ENCODE results near the gene PCNT. TPM values are rescaled to one million over a fixed set of nuclear protein-coding genes. Genes with fewer than 3 reads are reported as not detected.

The PCNT gene
- total RNA-seq, 1 donor from 2014 or later = 11.1 TPM

GRCh38 chr21:46329796-46330195 is 5.8 kb downstream of the PCNT start:
- Histone ChIP-seq H3K27me3 (ENCODE audit: control insufficient read depth, insufficient read depth, low read length) (no peaks in the 10 kb centered on the region), H3K4me3 (ENCODE audit: low read depth, low read length) (no peak overlapping the region), H3K36me3 (ENCODE audit: control insufficient read depth, insufficient read depth, low read length) (peaks cover 6% of the 10 kb centered on the region)
- TF ChIP-seq CTCF (IDR thresholded peaks at IDR 0.05; ENCODE audit: insufficient read depth, low read length, severe bottlenecking) = no peak
- no peak for DNase-seq (ENCODE audit: low read depth)
- FAIRE-seq = no peak

- TF ChIP-seq CTCF (IDR thresholded peaks at IDR 0.05; ENCODE audit: insufficient read depth, low read length, severe bottlenecking) = no peak
- Histone ChIP-seq H3K27me3 (ENCODE audit: control insufficient read depth, insufficient read depth, low read length) (no peaks in the 10 kb centered on the region), H3K36me3 (ENCODE audit: control insufficient read depth, insufficient read depth, low read length) (peaks cover 6% of the 10 kb centered on the region), H3K4me3 (ENCODE audit: low read depth, low read length) (no peak overlapping the region)
- DNase-seq (ENCODE audit: low read depth) = no peak
- FAIRE-seq = peak; percentile 91
Measured at GRCh38 chr21:46334351-46335140, 10.6 kb downstream of the PCNT start.

- H3K36me3 ChIP-seq (ENCODE audit: control insufficient read depth, insufficient read depth, low read length) = peaks cover 3% of the 10 kb centered on the region
- no peaks in the 10 kb centered on the region for H3K27me3 ChIP-seq (ENCODE audit: control insufficient read depth, insufficient read depth, low read length)
- no peak overlapping the region for H3K4me3 ChIP-seq (ENCODE audit: low read depth, low read length)
- DNase-seq (ENCODE audit: low read depth) (no peak), FAIRE-seq (no peak)
- TF ChIP-seq CTCF (IDR thresholded peaks at IDR 0.05; ENCODE audit: insufficient read depth, low read length, severe bottlenecking) = no peak
Measured at GRCh38 chr21:46336603-46337002, 12.6 kb downstream of the PCNT start.

DNA sequence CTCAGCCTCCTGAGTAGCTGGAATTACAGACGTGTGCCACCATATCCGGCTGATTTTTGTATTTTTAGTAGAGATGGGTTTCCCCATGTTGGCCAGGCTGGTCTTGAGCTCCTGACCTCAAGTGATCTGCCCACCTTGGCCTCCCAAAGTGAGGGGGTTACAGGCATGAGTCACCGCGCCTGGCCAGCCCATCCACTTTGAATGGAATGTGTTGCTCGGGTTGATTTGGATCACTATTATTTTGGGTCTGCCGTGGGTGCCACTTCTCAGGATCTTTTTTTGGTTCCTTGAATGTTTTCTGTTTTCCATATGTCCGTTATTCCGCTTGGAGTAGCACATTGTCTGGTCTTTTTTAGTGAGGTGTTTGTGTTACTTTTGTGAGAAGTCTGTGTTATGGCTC is 17.0 kb downstream of the PCNT start:
- peaks cover 3% of the 10 kb centered on the region for H3K36me3 ChIP-seq (ENCODE audit: control insufficient read depth, insufficient read depth, low read length)
- no peak for TF ChIP-seq CTCF (IDR thresholded peaks at IDR 0.05; ENCODE audit: insufficient read depth, low read length, severe bottlenecking)
- H3K27me3 ChIP-seq (ENCODE audit: control insufficient read depth, insufficient read depth, low read length) = no peaks in the 10 kb centered on the region
- H3K4me3 ChIP-seq (ENCODE audit: low read depth, low read length) = no peak overlapping the region
- no peak for FAIRE-seq
- no peak for DNase-seq (ENCODE audit: low read depth)

DNA sequence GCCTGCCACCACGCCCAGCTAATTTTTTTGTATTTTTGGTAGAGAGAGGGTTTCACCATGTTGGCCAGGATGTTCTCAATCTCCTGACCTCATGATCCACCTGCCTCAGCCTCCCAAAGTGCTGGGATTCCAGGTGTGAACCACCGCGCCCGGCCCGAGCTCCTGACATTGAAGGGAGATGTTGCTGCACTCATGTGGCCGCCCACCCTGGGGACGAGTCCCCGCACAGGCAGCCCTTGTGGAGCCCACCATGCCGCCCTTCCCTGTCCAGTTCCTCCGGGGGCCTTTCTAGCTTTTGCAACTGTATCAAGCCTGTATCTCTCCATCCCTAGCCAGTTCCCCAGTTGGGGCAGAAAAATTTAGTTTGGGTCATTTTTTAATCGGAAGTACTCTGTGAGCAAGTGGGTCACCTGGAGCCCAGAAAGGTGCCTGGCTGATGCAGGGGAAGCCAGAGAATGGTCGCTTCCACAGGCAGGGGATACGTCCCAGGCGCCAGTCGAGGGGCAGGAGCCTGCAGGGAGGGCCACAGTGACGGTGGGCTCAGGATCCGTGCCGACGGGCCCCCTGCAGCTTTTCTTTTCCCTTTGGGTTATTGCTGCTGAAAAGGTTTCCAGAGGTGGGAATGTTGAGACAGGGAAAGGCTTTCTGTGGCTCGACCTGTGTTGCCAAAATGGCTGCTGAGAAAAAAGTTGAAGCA is 20.4 kb downstream of the PCNT start:
- Histone ChIP-seq H3K4me3 (ENCODE audit: low read depth, low read length) (no peak overlapping the region), H3K27me3 (ENCODE audit: control insufficient read depth, insufficient read depth, low read length) (no peaks in the 10 kb centered on the region), H3K36me3 (ENCODE audit: control insufficient read depth, insufficient read depth, low read length) (peaks cover 10% of the 10 kb centered on the region)
- no peak for TF ChIP-seq CTCF (IDR thresholded peaks at IDR 0.05; ENCODE audit: insufficient read depth, low read length, severe bottlenecking)
- FAIRE-seq (no peak), DNase-seq (ENCODE audit: low read depth) (no peak)
